Mesangial cell (primary cell): ENCODE data around the gene C1QTNF12. TPM values are rescaled to one million over a fixed set of nuclear protein-coding genes. Genes with fewer than 3 reads are reported as not detected.

ENCODE experiments used
- total RNA-seq: library from RNA; depleted of rRNA; stranded (reverse); fragments of >200 nt; gene quantifications from 2 replicates; pipeline ENCODE4 v1.2.3, GENCODE V29; 2015

C1QTNF12 gene
- 1.3 and 8.0 TPM in 2 replicates for total RNA-seq

GRCh38 chr1:1246577-1247340, at the start of gene C1QTNF12:
Gene C1QTNF12 (minus strand): TSS chr1:1246722. CDS start chr1:1246690, 32 bp downstream.

GRCh38 chr1:1273512-1274298, 27.2 kb upstream of the C1QTNF12 start, which contains the start of gene UBE2J2:
Gene UBE2J2 (minus strand): TSS chr1:1273854. CDS start chr1:1267992, 5,862 bp downstream.

GRCh38 chr1:1232208-1232795, 14.2 kb downstream of the C1QTNF12 start, which contains the start of gene B3GALT6:
Gene B3GALT6 (plus strand): TSS chr1:1232237. CDS start chr1:1232279, 42 bp downstream.

GRCh38 chr1:1231400-1232207, 14.9 kb downstream of the C1QTNF12 start, which contains the start of gene SDF4:
Gene SDF4 (minus strand): TSS chr1:1232001. CDS start chr1:1228772, 3,229 bp downstream.

GRCh38 chr1:1213345-1214265, 32.9 kb downstream of the C1QTNF12 start, which contains the start of gene TNFRSF4:
Gene TNFRSF4 (minus strand): TSS chr1:1214153. CDS start chr1:1214127, 26 bp downstream.

GRCh38 chr1:1206376-1206965, 40.1 kb downstream of the C1QTNF12 start, which contains the start of gene TNFRSF18:
Gene TNFRSF18 (minus strand): TSS chr1:1206592. CDS start chr1:1206571, 21 bp downstream.

Other genes starting within 250 kb of the C1QTNF12 start
- gene HES4, start 246.6 kb downstream of the C1QTNF12 start, total RNA-seq = 51.7 and 85.1 TPM in 2 replicates
- gene ISG15, start 233.2 kb downstream of the C1QTNF12 start, total RNA-seq = 48.7 and 68.0 TPM in 2 replicates
- gene AGRN, start 226.6 kb downstream of the C1QTNF12 start, total RNA-seq = 391 and 723 TPM in 2 replicates
- 0.51 TPM in 1 of 2 replicates, not detected in the other for gene RNF223, start 172.4 kb downstream of the C1QTNF12 start, total RNA-seq
- 15.5 and 25.9 TPM in 2 replicates for gene C1orf159, start 130.6 kb downstream of the C1QTNF12 start, total RNA-seq
- not detected in 2 replicates for gene TTLL10, start 72.8 kb downstream of the C1QTNF12 start, total RNA-seq
- gene TNFRSF18, start 40.1 kb downstream of the C1QTNF12 start, total RNA-seq = 5.1 and 35.4 TPM in 2 replicates
- 1.8 and 3.4 TPM in 2 replicates for gene TNFRSF4, start 32.6 kb downstream of the C1QTNF12 start, total RNA-seq
- 154 and 222 TPM in 2 replicates for gene SDF4, start 14.7 kb downstream of the C1QTNF12 start, total RNA-seq
- gene B3GALT6, start 14.5 kb downstream of the C1QTNF12 start, total RNA-seq = 32.6 and 41.5 TPM in 2 replicates
- gene UBE2J2, start 27.1 kb upstream of the C1QTNF12 start, total RNA-seq = 70.2 and 91.9 TPM in 2 replicates
- 0.33 and 2.3 TPM in 2 replicates for gene SCNN1D, start 33.7 kb upstream of the C1QTNF12 start, total RNA-seq
- gene ACAP3, start 61.2 kb upstream of the C1QTNF12 start, total RNA-seq = 33.6 and 49.2 TPM in 2 replicates
- 51.6 and 68.0 TPM in 2 replicates for gene PUSL1, start 61.9 kb upstream of the C1QTNF12 start, total RNA-seq
- gene INTS11, start 77.9 kb upstream of the C1QTNF12 start, total RNA-seq = 114 and 130 TPM in 2 replicates
- gene CPTP, start 78.1 kb upstream of the C1QTNF12 start, total RNA-seq = 38.5 and 46.4 TPM in 2 replicates
- gene TAS1R3, start 84.6 kb upstream of the C1QTNF12 start, total RNA-seq = not detected in 2 replicates
- 78.8 and 134 TPM in 2 replicates for gene DVL1, start 102.7 kb upstream of the C1QTNF12 start, total RNA-seq
- gene MXRA8, start 111.8 kb upstream of the C1QTNF12 start, total RNA-seq = 154 and 651 TPM in 2 replicates
- gene AURKAIP1, start 128.5 kb upstream of the C1QTNF12 start, total RNA-seq = 157 and 250 TPM in 2 replicates
- gene CCNL2, start 152.6 kb upstream of the C1QTNF12 start, total RNA-seq = 40.6 and 111 TPM in 2 replicates
- gene MRPL20, start 160.6 kb upstream of the C1QTNF12 start, total RNA-seq = 109 and 174 TPM in 2 replicates
- 0.76 and 1.5 TPM in 2 replicates for gene ANKRD65, start 174.6 kb upstream of the C1QTNF12 start, total RNA-seq
- gene VWA1, start 189.0 kb upstream of the C1QTNF12 start, total RNA-seq = 25.4 and 90.9 TPM in 2 replicates
- gene ATAD3C, start 203.0 kb upstream of the C1QTNF12 start, total RNA-seq = 1.1 and 1.6 TPM in 2 replicates
- 14.5 and 64.5 TPM in 2 replicates for gene ATAD3B, start 225.0 kb upstream of the C1QTNF12 start, total RNA-seq